ENCODE measurements around the gene DCAF11.
A peak's percentile ranks its signal among the peaks of the same experiment; 100 is the strongest.
"Not testable (repeated sequence)": the region's sequence is repeated elsewhere in the genome, so short reads cannot be mapped to it uniquely, and the experiment has no call there.

Gene DCAF11

GRCh38 chr14:24096545-24097181 is 17.9 kb upstream of the DCAF11 start:
- no peak for DNase-seq (ENCODE audit: low read depth)

- DNase-seq (ENCODE audit: low read depth): no peak
Measured at GRCh38 chr14:24098229-24098926, 16.2 kb upstream of the DCAF11 start.

- no peak for DNase-seq (ENCODE audit: low read depth)
Measured at GRCh38 chr14:24098927-24099813, 15.4 kb upstream of the DCAF11 start.

GRCh38 chr14:24100197-24100981 is 14.2 kb upstream of the DCAF11 start:
- no peak for DNase-seq (ENCODE audit: low read depth)

- no peak for DNase-seq (ENCODE audit: low read depth)
Measured at GRCh38 chr14:24100982-24101494, 13.5 kb upstream of the DCAF11 start.

GRCh38 chr14:24102357-24103048 is 12.1 kb upstream of the DCAF11 start:
- DNase-seq (ENCODE audit: low read depth): no peak

GRCh38 chr14:24103451-24103850 is 11.1 kb upstream of the DCAF11 start:
- DNase-seq (ENCODE audit: low read depth): no peak

- not testable (repeated sequence) for DNase-seq (ENCODE audit: low read depth)
Measured at GRCh38 chr14:24105609-24106239, 8.9 kb upstream of the DCAF11 start.

- no peak for DNase-seq (ENCODE audit: low read depth)
Measured at GRCh38 chr14:24106672-24107271, 7.8 kb upstream of the DCAF11 start.

- no peak for DNase-seq (ENCODE audit: low read depth)
Measured at GRCh38 chr14:24108336-24108874, 6.2 kb upstream of the DCAF11 start.

GRCh38 chr14:24110060-24110459 is 4.5 kb upstream of the DCAF11 start:
- DNase-seq (ENCODE audit: low read depth): no peak

- no peak for DNase-seq (ENCODE audit: low read depth)
Measured at GRCh38 chr14:24110523-24110922, 4.1 kb upstream of the DCAF11 start.

GRCh38 chr14:24113379-24113800 is 1.2 kb upstream of the DCAF11 start:
- no peak for DNase-seq (ENCODE audit: low read depth)

- peak; percentile 92 for DNase-seq (ENCODE audit: low read depth)
Measured at GRCh38 chr14:24113801-24114531, 611 bp upstream of the DCAF11 start.

- DNase-seq (ENCODE audit: low read depth): no peak
Measured at GRCh38 chr14:24115422-24116127, 998 bp downstream of the DCAF11 start.

GRCh38 chr14:24116128-24116814 is 1.7 kb downstream of the DCAF11 start:
- DNase-seq (ENCODE audit: low read depth): no peak

GRCh38 chr14:24117179-24117578 is 2.6 kb downstream of the DCAF11 start:
- DNase-seq (ENCODE audit: low read depth): no peak

- DNase-seq (ENCODE audit: low read depth): no peak
Measured at GRCh38 chr14:24119691-24120090, 5.1 kb downstream of the DCAF11 start.

All from EH (cell line).